Body of pancreas (tissue), 4 donors: ENCODE results near the gene CTNNA2.

Source experiments
- CTCF ChIP-seq, 7 experiments: fragments of 450-650 bp in 4 of 7; fragments of 200-600 bp in 3 of 7; sonication (generic) in 3 of 7; IDR thresholded peaks; one replicate each; pipeline ENCODE4 v1.5.1; 2016 to 2019; ENCODE audit warnings: antibody characterized with exemption in 7 of 7
- POLR2A ChIP-seq, 3 donors: fragments of 450-650 bp; IDR thresholded peaks; one replicate each; pipeline ENCODE4 v1.6.1; 2016; ENCODE audit warnings: antibody characterized with exemption in 3 of 3, mild to moderate bottlenecking in 2 of 3

GRCh38 chr2:80086831-80087230 lies 574.0 kb downstream of the CTNNA2 start:
- TF ChIP-seq CTCF (IDR thresholded peaks at IDR 0.05) = no peak
- no peak for TF ChIP-seq POLR2A (IDR thresholded peaks at IDR 0.05)
